Inflammatory macrophage (primary cell): Measurements from ENCODE around the gene MYO3B.
A peak's percentile ranks its signal among the peaks of the same experiment; 100 is the strongest.
"Not testable (repeated sequence)": the region's sequence is repeated elsewhere in the genome, so short reads cannot be mapped to it uniquely, and the experiment has no call there.

Experiments used
- DNase-seq, 2 donors: peaks; one replicate each; pipeline ENCODE4 v3.0.0-alpha.2; 2020 to 2022

Gene MYO3B

DNA sequence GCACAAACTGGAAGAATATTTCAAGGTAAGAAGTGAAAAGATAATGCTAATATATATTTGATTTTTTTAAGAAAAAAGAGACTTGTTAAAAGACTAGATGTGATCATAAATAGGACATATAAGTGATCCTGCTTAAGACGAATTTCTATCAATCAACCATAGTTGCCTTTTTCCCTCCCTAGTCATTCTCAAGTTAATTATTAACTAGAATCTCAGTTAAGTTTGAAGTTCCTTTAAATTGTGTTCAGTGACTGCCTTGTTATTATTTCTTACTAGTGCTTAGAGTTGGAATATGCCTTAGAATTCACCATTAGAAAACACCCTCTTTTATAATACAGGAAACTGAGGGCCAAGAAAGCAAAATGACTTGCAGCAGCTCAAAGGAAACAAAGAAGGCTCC lies 395.7 kb downstream of the MYO3B start:
- DNase-seq, result no peak

DNA sequence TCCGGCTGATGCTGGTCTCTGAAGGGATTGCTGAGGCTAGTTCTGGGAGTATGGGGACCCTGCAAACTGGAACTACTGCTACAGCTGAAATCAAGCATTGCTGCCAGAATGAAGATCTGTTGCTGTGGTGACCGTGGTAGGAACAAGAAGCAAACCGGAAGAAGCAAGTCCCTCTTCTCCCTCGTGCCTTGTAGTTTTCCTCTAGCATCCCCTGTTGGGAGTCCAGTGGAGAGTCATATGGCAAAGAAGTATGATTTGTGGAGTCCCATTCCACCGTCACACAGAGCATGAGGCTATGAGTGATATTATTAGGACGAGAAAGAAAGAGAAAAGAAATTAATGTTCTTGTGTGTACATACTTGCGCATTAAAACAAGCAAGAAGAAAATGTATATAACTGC lies 398.3 kb downstream of the MYO3B start:
- DNase-seq, result no peak

DNA sequence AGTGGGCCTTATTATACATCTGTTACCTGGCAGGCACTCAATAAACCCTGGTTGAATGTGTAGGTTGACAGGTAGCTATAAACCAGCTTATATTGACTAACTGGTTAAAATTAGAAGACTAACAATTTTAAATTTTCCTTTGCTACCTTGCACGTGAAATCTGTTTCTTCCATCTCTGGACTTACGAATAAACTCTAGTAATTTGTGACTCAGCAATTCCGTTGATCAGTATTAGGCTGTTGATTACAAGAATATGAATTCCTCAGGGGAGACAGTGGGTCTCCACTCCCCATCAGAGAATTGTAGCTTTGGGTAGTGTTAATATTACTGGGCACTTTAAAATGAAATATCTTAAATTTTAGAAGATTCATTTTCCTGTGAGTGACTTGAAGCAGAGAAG lies 399.4 kb downstream of the MYO3B start:
- DNase-seq, result no peak

DNA sequence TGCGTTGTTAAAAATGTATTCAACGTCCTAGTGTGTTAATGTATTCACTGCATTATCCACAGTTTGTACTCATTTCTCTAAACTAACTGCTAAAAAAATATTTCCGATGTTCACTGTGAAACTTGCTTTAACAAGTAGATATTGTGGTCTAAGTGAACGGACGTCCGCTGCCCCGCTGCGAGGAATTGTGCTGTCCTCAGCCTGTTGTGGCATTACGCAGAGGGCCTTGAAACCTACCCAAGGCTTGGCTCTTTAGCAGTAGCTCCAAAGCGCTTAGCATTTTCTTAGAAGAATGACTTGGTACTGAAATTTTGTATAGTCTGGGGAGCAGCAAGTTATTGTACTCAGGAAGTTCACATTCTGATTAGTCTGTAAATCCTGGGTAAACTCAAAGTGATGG lies 400.7 kb downstream of the MYO3B start:
- DNase-seq, result no peak

DNA sequence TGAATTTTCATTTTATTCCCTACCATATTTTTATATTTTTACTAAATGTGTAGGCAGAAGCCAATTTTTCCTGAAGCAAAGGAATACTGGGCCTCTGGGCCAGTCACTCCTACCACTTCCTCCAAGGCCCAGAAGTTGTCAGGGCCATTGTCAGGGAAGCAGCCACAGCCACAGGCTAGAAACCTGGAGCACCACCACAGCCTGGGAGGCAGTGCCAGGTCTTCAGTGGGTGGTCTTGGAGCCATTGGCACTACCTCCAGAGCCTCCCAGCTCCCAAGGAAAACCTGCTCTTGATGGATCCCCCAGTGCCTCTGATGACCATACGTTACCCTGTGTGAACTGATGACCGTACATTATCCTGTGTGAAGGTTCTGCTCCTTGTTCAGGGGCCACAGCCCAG lies 401.6 kb downstream of the MYO3B start:
- DNase-seq, result no peak

DNA sequence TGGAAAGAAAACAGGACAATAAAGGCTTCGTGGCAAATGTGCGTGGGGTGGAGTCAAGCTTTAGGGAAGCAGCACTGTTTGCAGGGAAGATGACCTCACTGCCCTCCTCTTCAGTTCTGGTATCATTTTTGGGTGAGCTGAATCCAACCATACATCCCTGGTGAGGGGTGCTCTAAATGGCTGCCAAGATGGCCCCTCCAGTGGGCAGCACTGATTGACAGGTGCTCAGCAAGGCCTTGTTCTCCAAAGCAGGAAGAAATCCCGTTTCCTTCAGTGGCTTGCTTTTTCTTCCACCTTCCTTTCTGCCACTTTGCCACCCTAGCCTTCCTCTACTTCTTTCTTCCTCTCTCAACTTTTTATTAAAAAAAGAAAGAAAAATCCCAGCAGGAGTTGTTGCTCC lies 404.4 kb downstream of the MYO3B start:
- DNase-seq, result peak in 1 of 2 donors; percentile 6

DNA sequence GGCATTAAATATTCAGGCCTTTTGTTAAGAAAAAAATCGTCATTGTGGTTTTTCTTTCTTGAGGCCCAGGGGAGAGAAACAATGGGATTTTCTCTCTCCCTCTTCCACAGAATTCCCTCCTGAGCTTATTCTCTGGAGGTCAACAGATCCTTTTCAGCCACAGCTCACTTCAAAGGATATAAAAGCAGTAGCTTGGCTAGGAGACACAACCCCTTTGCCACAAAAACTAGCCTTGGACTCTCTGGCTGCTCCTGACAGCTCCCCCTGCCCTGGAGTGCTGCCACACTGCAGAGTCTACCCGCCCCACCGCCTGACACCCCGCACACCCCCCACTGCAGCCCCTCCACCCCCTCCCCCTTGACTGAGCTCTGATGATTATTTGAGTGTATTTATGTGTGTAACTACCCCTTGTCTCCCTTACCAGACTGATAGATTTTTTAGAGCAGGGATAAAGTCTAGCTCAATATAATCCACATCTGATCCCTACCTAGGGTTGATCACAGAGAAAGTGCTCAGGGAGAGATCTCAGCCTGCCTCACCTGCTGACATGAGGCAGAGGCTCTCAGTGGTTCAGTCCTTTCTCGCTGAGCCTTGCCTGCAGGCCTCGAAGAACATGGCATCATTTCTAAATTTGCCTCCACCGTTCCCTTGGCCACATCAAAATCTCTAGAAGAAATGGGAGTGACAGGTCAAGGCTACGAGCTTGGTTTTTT lies 405.0 kb downstream of the MYO3B start:
- DNase-seq, result no peak

DNA sequence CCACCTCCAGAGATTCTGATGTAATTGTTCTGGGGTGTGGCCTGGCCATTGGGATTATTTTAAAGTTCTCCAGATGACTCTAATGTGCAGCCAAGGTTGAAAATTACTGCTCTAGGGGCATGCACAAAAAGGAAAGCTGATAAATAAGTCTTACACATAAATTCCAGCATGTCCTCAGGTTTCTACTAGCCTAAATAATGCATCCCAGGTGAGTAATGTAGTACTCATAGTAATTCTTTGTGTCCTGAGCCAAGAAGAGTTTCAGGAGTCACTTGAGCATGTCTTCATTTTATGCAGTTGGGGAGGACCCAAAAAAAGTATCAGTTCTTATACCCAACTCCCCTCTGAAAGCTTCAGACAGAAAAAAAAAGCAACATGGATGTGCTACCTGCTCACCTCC lies 407.1 kb downstream of the MYO3B start:
- DNase-seq, result no peak

DNA sequence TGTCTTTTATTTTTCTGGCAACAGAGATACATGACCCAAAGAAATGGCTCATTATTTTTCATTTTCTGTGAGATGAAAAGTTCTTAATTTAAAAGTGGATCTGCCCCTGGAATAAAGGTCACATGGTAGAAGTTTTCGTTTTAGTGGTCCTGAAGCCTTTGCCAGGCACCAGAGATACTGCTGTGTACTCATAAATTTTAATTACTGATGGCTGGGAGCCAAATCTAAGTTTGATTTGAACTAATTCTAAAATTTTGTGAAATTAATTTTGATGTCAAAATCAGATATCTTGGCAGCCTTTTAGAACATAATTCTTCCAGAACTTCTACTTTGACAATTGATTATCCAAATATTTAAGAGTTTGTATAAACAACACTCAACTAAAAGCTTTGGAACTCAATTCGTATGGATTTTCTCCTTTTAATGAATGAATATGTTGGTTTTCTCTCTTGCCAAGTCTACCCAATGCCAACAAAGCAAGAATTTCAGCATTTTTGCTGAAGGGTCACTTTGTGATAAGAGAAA lies 408.7 kb downstream of the MYO3B start:
- DNase-seq, result no peak

DNA sequence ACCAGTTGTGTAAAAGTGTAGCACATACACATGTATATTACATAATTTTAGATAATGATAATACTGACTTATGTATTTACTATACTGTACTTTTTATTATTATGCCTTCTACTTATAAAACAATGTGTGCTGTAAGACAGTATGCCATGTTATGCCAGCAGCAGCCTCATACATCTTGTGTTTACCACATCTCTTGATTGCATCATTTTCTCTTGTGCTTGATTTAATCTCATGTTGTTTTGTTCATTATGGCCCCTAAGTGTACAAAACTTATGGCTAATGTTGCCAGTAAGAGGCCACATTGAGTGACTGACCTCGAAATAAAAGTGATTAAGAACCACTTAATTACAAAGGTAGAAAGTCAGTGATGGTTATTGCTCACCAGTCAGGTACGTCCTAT lies 409.2 kb downstream of the MYO3B start:
- no peak for DNase-seq

DNA sequence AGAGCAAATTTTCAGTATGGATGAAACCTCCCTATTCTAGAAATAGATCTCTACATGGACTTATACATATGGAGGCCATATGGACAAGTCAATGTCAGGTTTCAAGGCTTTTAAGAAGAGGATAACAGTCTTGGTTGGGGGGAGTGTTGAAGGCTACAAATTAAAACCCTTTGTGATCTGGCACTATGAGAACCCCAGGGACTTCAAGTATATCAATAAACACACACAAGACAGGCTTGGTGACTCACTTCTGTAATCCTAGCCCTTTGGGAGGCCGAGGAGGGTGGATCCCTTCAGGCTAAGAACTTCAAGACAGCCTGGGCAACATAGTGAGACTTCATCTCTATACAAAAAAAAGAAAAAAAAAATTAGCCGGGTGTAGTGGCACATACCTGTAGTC lies 410.0 kb downstream of the MYO3B start:
- no peak for DNase-seq

DNA sequence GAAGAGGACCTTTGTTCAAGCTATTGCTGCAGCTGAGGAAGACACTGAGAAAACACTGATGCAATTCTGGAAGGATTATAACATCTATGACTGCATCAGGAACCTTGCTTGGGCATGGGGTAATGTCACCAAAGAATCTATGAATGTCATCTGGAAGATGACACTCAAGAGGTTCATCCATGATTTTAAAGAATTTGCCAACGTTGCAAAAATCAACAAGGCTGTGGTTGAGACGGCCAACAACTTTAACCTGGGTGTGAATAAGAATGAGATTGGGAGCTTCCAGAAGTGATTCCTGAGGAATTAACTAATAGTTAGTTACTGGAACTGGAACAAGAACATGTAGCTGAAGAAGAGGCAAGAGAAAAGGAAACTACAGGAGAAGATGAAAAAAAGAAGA lies 410.8 kb downstream of the MYO3B start:
- DNase-seq, result no peak

DNA sequence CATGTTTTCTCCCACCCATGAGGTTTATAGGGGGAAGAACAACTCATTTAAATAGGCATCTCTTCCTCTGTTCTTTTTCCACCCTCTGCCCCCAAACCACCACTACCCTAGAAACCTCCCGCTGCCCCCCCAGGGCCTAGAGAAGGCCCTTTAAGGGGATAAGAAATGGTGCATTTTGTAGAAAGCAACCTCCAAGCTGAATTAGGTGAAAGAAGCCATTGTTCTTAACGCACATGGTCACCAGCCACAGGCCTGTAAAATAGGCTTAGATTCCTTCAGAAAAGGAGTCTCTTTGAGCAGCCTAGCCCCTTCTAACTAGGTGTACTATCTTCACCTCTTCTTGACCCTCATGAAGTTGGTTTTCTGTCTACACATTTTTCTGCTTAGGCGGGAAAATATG lies 418.6 kb downstream of the MYO3B start:
- no peak for DNase-seq

DNA sequence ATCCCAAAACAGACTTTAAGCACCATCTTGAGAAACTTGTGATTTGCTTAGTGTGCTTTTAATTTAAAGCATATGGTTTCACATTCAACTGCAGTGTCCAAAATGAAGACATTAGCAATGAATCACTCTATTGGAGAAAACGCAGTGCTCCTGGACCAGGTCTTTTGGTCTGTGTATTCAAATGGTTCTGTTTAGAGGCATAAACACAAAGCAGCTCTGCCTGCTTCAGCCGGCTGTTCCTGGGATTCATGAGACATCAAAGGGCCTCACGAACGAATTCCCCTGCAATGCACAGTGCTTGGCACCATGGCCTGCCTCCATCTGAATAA lies 420.1 kb downstream of the MYO3B start:
- no peak for DNase-seq

DNA sequence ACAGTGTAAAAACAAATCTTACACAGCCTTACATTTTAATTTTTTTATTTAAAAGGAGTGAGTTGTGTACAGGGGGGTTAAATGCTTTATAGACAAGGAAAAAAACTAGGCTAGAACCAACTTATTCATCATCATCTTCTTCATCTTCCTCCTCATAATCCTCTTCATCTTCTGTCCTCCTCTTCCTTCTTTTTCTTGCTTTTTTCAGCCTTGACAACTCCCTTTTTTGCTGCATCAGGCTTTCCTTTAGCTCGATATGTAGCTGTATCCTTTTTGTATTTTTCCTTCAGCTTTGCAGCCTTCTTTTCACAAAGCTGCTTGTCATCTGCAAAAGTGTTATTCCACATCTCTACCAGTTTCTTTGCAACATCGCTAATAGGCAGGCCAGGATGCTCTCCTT lies 423.5 kb downstream of the MYO3B start:
- DNase-seq, result no peak

DNA sequence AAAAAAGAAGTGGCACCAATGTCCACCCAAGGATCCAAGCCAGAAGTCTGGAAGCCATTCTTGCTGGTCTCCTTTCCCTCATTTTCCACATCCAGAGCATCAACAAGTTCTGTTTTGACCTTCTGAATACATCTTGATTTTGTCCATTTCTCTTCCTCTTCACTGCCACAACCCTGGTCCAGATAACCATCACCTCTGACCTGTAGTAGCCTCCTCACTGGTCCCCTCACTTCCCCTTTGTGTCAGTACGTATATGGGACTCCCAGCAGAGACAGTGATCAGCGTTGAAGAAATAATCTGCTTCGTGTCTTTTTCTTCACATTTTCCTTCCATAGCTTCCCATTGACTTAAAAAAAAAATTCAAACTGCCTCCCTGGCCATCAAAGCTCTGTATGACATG lies 427.9 kb downstream of the MYO3B start:
- DNase-seq, result no peak

DNA sequence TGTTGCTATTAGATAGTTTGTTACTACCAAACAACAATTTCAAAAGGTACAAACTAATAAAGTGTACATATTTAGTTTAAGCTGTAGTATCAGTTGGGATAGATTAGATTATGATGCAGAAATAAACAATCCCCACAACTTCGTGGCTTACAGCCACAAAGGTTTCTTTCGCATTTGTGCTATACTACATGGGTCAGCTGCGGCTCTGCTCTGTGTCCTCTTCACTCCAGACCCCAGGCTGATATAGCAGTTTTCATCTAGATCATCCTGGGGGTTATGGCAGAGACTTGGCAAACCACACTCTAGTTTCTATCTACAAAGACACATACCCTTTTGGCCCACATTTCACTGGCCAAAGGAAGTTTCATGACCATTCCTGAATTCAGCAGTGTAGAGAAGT lies 429.2 kb downstream of the MYO3B start:
- DNase-seq, result no peak

DNA sequence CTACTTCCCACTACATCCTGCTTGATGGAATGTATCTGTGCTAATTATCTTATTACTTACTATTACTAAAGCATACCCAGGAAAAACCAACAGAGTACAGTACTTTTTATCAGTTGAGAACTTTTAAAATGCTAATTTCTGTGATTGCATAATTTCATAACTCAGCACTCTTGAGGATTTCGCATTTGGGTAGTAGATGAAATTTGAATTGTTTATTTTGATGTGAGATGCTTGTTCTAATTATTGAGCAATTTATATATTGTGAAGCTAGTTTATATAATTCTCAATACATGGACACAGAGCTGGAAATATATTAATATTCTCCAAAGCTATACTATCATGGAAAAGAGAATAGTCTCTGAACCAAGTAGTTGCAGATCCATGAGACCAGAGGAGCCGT lies 432.7 kb downstream of the MYO3B start:
- DNase-seq, result no peak

DNA sequence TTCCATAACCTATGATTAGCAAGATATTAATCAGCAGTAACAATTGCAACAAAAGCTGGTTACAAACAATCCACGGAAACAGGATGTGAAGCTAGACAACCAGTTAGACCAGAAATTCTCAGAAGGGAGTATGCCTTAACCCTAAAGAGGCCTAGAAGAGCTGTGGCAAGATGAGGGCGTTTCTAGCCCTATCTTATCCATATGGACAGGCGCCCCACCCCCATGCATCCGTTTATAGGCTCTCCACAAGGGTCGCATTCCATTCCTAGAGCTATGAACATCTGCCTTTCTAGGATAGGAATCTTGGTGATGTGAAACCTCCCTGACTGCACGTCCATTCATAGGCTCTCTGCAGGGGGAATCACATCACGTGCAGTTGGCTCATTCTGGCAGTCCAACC lies 441.0 kb downstream of the MYO3B start:
- DNase-seq, result not testable (repeated sequence)

DNA sequence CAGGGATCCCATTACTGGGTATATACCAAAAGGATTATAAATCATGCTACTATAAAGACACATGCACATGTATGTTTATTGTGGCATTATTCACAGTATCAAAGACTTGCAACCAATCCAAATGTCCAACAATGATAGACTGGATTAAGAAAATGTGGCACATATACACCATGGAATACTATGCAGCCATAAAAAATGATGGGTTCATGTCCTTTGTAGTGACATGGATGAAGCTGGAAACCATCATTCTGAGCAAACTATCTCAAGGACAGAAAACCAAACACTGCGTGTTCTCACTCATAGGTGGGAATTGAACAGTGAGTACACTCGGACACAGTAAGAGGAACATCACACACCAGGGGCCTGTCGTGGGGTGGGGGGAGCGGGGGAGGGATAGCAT lies 457.1 kb downstream of the MYO3B start:
- DNase-seq, result not testable (repeated sequence)

DNA sequence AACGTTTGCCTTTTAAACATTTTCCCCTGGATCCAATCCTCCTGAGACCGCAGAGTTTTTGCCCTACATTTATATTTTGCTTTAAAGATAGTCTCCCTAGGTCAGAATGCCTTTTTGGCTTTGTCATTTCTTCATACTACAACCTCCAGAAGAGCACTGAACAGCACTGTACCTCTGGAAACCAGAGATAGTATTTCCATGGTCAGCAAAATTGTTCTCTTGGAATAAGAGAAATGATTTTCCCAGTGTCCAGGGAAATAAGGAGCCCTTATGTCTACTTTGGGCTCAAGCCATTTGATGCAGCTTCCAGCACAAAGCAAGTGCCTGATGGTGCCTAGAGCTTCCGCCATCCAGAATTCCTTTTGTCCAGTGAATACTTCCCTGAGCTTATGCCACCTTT lies 461.7 kb downstream of the MYO3B start:
- DNase-seq, result no peak

DNA sequence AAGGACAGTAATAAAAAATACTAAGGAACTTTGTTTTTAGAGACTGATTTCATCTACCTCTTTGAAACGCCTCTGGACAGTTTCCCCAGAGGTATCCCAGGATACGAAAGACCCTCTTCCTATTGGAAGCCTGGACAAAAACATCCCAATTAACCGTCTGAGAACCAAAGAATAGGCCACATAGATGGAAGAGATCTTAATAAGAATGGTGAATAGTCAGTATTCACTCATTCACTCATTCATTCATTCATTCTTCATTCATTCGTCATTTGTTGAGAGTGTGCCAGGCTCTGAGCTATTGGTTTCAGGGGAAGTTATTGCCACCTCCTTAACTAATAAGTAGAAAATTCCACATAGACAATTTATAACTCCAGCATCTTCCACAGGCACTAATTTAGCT lies 464.0 kb downstream of the MYO3B start:
- no peak for DNase-seq

DNA sequence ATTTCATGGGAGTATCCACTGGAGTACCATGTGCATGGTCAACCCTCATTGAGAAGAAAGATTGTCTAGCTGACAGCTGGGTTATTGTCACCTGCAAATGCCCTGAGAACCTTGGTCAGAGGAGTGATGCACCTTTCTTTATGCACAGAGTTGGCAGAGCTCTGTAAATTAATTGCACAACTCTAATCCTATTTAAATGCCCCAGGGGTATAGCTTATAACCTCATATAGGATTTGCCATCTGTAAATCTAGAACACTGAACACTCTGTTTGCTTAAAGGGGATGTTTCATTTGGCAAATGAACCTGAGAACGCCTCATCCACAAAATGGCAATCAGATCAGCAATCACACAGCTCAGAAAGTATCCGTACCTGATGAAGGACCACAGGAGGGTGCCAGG lies 465.4 kb downstream of the MYO3B start:
- DNase-seq, result no peak

DNA sequence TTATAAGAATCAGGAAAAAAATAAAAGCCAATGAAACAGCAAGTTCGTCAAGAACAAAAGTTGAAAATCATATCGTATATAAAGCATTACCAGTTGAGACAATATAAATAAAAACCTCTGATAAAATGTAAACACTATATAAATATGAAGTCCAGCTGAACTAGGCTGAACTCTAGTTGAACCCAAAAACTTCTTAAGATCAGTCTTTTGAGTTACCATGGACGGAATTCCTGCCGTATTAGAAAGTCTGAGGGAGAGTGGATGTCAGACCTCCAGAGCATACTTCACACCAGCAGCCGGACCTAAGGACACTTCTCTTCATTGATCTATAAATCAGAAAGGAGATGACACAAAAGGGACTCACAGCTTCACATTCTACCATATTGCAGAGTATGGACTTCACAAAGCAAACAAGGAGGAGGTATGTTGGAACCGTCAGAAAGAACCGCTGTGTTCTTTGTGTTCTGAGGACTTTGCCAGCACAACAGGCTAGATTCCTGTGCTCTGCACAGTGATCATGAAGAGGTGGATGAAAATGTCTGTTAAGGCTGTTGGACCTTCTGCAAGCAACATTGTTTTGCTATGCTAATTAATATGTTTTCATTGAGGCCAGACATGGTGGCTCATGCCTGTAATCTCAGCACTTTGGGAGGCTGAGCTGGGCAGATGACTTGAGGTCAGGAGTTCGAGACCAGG lies 469.9 kb downstream of the MYO3B start:
- DNase-seq, result no peak
